Measurements from ENCODE around the gene SPTA1. TPM values are rescaled to one million over a fixed set of nuclear protein-coding genes. Genes with fewer than 3 reads are reported as not detected.

SPTA1 gene
- total RNA-seq, 1 experiment from 2014 or later, result not detected

GRCh38 chr1:158572226-158572625, 114.3 kb downstream of the SPTA1 start:
- TF ChIP-seq CTCF (IDR thresholded peaks at IDR 0.05; ENCODE audit: unreplicated experiment), result no peak
- H3K27me3 Mint-ChIP-seq (ENCODE audit: insufficient read depth, unreplicated experiment), result peaks cover 79% of the 10 kb centered on the region
- ChIA-PET POLR2A (no interaction called here), CTCF (no interaction called here)
- H3K9me3 Mint-ChIP-seq (ENCODE audit: unreplicated experiment), result no peaks in the 10 kb centered on the region
- no peak for DNase-seq (ENCODE audit: unreplicated experiment)
- BruUV-seq (replicated peaks), result no TSS peak
- H3K4me1 Mint-ChIP-seq (ENCODE audit: insufficient read depth, unreplicated experiment), result no peaks in the 10 kb centered on the region
- intact Hi-C loops (cut with micrococcal nuclease), result no loop called here
- H3K27ac Mint-ChIP-seq (ENCODE audit: low read depth, unreplicated experiment), result no peak overlapping the region
- H3K36me3 Mint-ChIP-seq (ENCODE audit: insufficient read depth, unreplicated experiment), result no peaks in the 10 kb centered on the region
- H3K4me3 Mint-ChIP-seq (ENCODE audit: unreplicated experiment), result no peak overlapping the region

GRCh38 chr1:158570480-158570879, 116.0 kb downstream of the SPTA1 start, which contains the start of gene OR6P1:
Gene OR6P1 (minus strand): TSS chr1:158570580. CDS start chr1:158563604, 6,976 bp downstream.
- Mint-ChIP-seq H3K27me3 (ENCODE audit: insufficient read depth, unreplicated experiment) (peaks cover 86% of the 10 kb centered on the region), H3K4me3 (ENCODE audit: unreplicated experiment) (no peak within 1 kb of the TSS), H3K4me1 (ENCODE audit: insufficient read depth, unreplicated experiment) (no peaks in the 10 kb centered on the region), H3K9me3 (ENCODE audit: unreplicated experiment) (no peaks in the 10 kb centered on the region), H3K36me3 (ENCODE audit: insufficient read depth, unreplicated experiment) (no peaks in the 10 kb centered on the region), H3K27ac (ENCODE audit: low read depth, unreplicated experiment) (no peak within 1 kb of the TSS)
- intact Hi-C loops (cut with micrococcal nuclease), result no loop called here
- no peak for DNase-seq (ENCODE audit: unreplicated experiment)
- no TSS peak for BruUV-seq (replicated peaks)
- CTCF ChIA-PET, result no interaction called here
- POLR2A ChIA-PET, result no interaction called here
- no peak for TF ChIP-seq CTCF (IDR thresholded peaks at IDR 0.05; ENCODE audit: unreplicated experiment)

- TF ChIP-seq CTCF (IDR thresholded peaks at IDR 0.05; ENCODE audit: unreplicated experiment), result no peak
- H3K36me3 Mint-ChIP-seq (ENCODE audit: insufficient read depth, unreplicated experiment), result no peaks in the 10 kb centered on the region
- ChIA-PET POLR2A (no interaction called here), CTCF (interaction anchor here (0.7 kb wide), 1 partner anchor 11 kb away, joined by 3 read pairs; the partner anchor contains the start of gene OR6Y1)
- H3K27ac Mint-ChIP-seq (ENCODE audit: low read depth, unreplicated experiment), result no peak overlapping the region
- H3K27me3 Mint-ChIP-seq (ENCODE audit: insufficient read depth, unreplicated experiment), result peaks cover 79% of the 10 kb centered on the region
- H3K9me3 Mint-ChIP-seq (ENCODE audit: unreplicated experiment), result no peaks in the 10 kb centered on the region
- no TSS peak for BruUV-seq (replicated peaks)
- H3K4me1 Mint-ChIP-seq (ENCODE audit: insufficient read depth, unreplicated experiment), result no peaks in the 10 kb centered on the region
- DNase-seq (ENCODE audit: unreplicated experiment), result no peak
- no peak overlapping the region for H3K4me3 Mint-ChIP-seq (ENCODE audit: unreplicated experiment)
- intact Hi-C loops (cut with micrococcal nuclease), result no loop called here
Measured at GRCh38 chr1:158564608-158565007, 121.9 kb downstream of the SPTA1 start.

- BruUV-seq (replicated peaks), result no TSS peak
- no peak overlapping the region for H3K27ac Mint-ChIP-seq (ENCODE audit: low read depth, unreplicated experiment)
Measured at GRCh38 chr1:158563853-158564252, 122.7 kb downstream of the SPTA1 start.

More at GRCh38 chr1:158563853-158564252, 122.7 kb downstream of the SPTA1 start:
- H3K27me3 Mint-ChIP-seq (ENCODE audit: insufficient read depth, unreplicated experiment), result peaks cover 81% of the 10 kb centered on the region
- no peaks in the 10 kb centered on the region for H3K4me1 Mint-ChIP-seq (ENCODE audit: insufficient read depth, unreplicated experiment)
- H3K4me3 Mint-ChIP-seq (ENCODE audit: unreplicated experiment), result no peak overlapping the region
- H3K9me3 Mint-ChIP-seq (ENCODE audit: unreplicated experiment), result no peaks in the 10 kb centered on the region
- TF ChIP-seq CTCF (IDR thresholded peaks at IDR 0.05; ENCODE audit: unreplicated experiment), result no peak
- POLR2A ChIA-PET, result no interaction called here
- no peak for DNase-seq (ENCODE audit: unreplicated experiment)
- no peaks in the 10 kb centered on the region for H3K36me3 Mint-ChIP-seq (ENCODE audit: insufficient read depth, unreplicated experiment)
- intact Hi-C loops (cut with micrococcal nuclease), result no loop called here
- CTCF ChIA-PET, result interaction anchor here (0.6 to 1.2 kb wide), 4 partner anchors 10 to 529 kb away, joined by 3 to 4 read pairs (median 4); partner anchors contain the start of gene OR6Y1

Other genes with a start within 250 kb of the SPTA1 start
- gene OR10K1, start 224.9 kb downstream of the SPTA1 start, total RNA-seq (2022), result not detected in 2 replicates
- not detected in 2 replicates for gene OR10R2, start 214.5 kb downstream of the SPTA1 start, total RNA-seq (2022)
- gene OR6Y1, start 132.3 kb downstream of the SPTA1 start, total RNA-seq (2022), result not detected in 2 replicates
- gene OR6P1, start 116.1 kb downstream of the SPTA1 start, total RNA-seq (2022), result not detected in 2 replicates
- not detected in 2 replicates for gene OR10X1, start 106.8 kb downstream of the SPTA1 start, total RNA-seq (2022)
- gene OR10Z1, start 81.4 kb downstream of the SPTA1 start, total RNA-seq (2022), result not detected in 2 replicates
- gene OR6K2, start 13.9 kb upstream of the SPTA1 start, total RNA-seq (2022), result not detected in 2 replicates
- not detected in 2 replicates for gene OR6K3, start 34.0 kb upstream of the SPTA1 start, total RNA-seq (2022)
- gene OR6K6, start 68.0 kb upstream of the SPTA1 start, total RNA-seq (2022), result not detected in 2 replicates
- not detected in 2 replicates for gene OR6N1, start 85.5 kb upstream of the SPTA1 start, total RNA-seq (2022)
- not detected in 2 replicates for gene OR6N2, start 94.5 kb upstream of the SPTA1 start, total RNA-seq (2022)
- gene MNDA, start 144.6 kb upstream of the SPTA1 start, total RNA-seq (2022), result not detected in 2 replicates
- 0.44 TPM in 1 of 2 replicates, not detected in the other for gene PYHIN1, start 244.8 kb upstream of the SPTA1 start, total RNA-seq (2022)